Posterior cingulate gyrus (tissue), 11 donors: ENCODE data around the gene MACROD2.
A peak's percentile ranks its signal among the peaks of the same experiment; 100 is the strongest.
"Not testable (repeated sequence)": the region's sequence is repeated elsewhere in the genome, so short reads cannot be mapped to it uniquely, and the experiment has no call there.

Source experiments
- DNase-seq, 10 donors: peaks; one replicate each; pipeline versions ENCODE4 v3.0.0 to v3.0.0-alpha.2; 2020 to 2021; ENCODE audit warnings: mixed read lengths in 3 of 10
- intact Hi-C: fragments of 100-400 bp; cut with DNase I; formaldehyde crosslinking; loops from one replicate; pipeline ENCODE4 v1.15.1; 2023

The MACROD2 gene

DNA sequence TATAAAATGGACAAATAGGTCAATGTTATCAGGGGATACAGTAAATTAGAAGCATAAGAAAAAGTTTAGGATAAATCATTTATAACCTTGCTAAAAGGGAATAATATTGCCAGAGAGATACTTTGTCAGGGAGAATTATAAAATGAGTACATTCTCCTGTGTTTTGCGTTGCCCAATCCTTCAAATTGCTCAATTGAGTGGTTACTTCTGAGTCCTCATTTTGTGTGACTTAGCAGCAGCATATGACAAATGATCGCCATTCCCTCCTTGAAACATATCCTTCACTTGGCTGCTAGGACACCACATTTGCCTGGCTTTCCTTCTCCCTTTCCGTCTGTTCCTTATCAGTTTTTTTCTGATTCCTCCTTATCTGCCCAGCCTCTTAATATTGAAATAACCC, 448.8 kb downstream of the MACROD2 start:
- intact Hi-C loops, result no loop called here
- no peak for DNase-seq

DNA sequence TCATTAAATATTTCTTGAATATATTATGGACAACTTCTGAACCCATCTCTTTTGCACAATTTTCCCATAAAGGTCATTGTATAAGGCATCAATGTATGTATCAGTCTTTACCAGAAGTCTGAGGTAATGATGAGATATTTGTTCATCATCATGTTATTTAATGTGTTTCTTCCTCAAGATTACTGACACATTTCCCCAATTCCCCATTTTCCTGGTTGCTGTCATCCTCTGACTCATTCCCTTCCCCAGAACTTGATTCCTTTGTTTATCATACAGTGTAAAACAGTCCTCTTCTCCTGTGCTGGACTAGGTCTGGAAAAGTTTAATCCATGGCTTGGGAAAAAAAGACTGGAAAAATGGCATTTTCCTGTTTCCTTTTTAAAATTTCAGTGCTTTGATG, 450.0 kb downstream of the MACROD2 start:
- no peak for DNase-seq
- intact Hi-C loops, result no loop called here

DNA sequence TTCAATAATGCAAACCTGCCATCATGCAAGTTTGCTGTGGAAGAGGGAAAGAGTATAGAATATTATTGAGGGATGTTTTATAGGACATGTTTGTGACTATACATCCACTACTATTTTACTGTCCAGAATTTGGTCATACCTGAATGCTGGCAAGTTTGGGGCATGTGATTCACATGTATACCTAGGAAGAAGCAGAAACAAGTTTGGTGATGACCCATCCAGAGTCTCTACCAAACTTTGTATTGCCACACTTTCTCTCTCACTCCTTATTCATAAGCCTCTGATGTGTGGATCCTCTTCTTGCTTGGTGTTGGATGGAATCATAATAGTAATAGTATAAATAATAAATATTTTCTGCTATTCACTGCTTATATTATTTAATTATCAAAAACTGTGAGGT, 450.6 kb downstream of the MACROD2 start:
- no peak for DNase-seq
- intact Hi-C loops, result no loop called here

- no peak for DNase-seq
- intact Hi-C loops, result no loop called here
Observed at GRCh38 chr20:14446446-14446845, 451.1 kb downstream of the MACROD2 start.

- no peak for DNase-seq
- intact Hi-C loops, result no loop called here
Observed at GRCh38 chr20:14449323-14449722, 454.0 kb downstream of the MACROD2 start.

- intact Hi-C loops, result no loop called here
- DNase-seq, result no peak
Observed at GRCh38 chr20:14450256-14450655, 454.9 kb downstream of the MACROD2 start.

- no peak for DNase-seq
- intact Hi-C loops, result no loop called here
Observed at GRCh38 chr20:14451458-14451857, 456.1 kb downstream of the MACROD2 start.

GRCh38 chr20:14453259-14453658, 457.9 kb downstream of the MACROD2 start:
- no peak for DNase-seq
- intact Hi-C loops, result no loop called here

DNA sequence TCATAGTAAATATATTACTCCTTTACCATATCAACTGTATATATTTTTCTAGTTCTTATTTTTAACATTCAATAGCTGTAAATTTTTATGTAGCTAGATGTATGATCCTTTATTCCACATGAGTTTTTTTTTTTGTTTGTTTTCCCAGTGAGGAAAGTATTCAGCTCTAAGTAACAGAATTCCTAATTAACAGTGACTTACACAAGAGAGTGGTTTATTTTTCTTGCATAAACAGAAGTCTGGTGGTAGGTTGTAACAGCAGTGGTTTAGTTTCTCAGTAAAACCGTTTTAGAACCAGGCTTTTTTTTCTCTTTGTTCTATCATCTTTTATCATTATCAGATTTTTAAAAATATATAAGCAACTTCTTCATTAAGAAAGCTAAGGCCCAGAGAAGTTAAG, 459.0 kb downstream of the MACROD2 start:
- no peak for DNase-seq
- intact Hi-C loops, result no loop called here

DNA sequence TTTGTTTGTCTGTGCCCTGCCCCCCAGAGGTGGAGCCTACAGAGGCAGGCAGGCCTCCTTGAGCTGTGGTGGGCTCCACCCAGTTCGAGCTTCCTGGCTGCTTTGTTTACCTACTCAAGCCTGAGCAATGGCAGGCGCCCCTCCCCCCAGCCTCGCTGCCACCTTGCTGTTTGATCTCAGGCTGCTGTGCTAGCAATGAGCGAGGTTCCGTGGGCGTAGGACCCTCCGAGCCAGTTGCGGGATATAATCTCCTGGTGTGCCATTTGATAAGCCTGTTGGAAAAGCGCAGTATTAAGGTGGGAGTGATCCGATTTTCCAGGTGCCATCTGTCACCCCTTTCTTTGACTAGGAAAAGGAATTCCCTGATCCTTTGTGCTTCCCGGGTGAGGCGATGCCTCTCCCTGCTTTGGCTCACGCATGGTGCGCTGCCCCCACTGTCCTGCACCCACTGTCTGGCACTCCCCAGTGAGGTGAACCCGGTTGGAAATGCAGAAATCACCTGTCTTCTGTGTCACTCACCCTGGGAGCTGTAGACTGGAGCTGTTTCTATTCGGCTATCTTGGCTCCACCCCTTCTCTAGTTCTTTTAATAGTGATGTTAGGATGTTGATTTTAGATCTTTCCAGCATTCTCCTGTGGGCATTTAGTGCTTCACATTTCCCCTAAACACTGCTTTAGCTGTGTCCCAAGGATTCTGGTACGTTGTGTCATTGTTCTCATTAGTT, 471.9 kb downstream of the MACROD2 start:
- peak in 1 of 10 donors; percentile 77 for DNase-seq
- intact Hi-C loops, result not testable (repeated sequence)

DNA sequence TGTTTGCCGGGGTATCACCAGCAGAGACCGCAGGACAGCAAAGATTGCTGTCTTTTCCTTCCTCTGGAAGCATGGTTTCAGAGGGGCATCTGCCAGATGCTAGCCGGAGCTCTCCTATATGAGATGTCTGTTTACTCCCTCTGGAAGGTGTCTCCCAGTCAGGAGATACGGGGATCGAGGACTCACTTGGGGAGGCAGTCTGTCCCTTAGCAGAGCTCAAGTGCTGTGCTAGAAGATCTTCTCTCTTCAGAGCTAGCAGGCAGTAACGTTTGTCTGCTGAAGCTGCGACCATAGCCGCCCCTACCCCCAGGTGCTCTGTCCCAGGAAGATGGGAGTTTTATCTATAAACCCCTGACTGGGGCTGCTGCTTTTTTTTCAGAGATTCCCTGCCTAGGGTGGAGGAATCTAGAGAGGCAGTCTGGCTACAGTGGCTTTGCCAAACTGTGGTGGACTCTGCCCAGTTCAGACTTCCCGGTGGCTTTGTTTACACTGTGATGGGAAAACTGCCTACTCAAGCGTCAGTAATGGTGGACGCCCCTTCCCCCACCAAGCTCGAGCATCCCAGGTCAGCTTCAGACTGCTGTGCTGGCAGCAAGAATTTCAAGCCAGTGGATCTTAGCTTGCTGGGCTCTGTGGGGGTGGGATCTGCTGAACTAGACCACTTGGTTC, 475.0 kb downstream of the MACROD2 start:
- DNase-seq, result peak in 2 of 10 donors; percentile 41 to 51
- intact Hi-C loops, result no loop called here

GRCh38 chr20:14470977-14471661, 475.8 kb downstream of the MACROD2 start:
- intact Hi-C loops, result no loop called here
- DNase-seq, result peak in 2 of 10 donors; percentile 54 to 67

DNA sequence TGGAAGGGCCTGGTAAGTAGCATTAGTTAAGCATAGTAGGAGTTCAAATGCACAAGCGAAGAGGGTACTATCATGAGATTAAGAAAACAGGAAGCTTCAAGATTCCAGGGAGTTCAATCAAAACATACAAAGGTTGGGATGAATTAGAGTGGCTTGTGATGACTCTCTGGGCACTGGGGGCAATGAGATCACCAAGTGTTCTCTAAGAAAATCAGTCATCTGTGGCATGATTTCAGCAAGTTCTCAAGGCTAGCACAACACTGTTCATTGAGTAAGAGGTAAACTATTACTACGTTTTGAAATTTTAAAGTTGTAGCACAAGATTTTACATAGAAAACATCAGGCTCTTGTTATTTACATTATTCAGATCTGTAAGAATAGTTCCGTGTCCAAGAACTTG, 481.8 kb downstream of the MACROD2 start:
- intact Hi-C loops, result no loop called here
- no peak for DNase-seq

- DNase-seq, result no peak
- intact Hi-C loops, result no loop called here
Observed at GRCh38 chr20:14478126-14478525, 482.8 kb downstream of the MACROD2 start.

- DNase-seq, result no peak
- intact Hi-C loops, result no loop called here
Observed at GRCh38 chr20:14481863-14482262, 486.5 kb downstream of the MACROD2 start.

DNA sequence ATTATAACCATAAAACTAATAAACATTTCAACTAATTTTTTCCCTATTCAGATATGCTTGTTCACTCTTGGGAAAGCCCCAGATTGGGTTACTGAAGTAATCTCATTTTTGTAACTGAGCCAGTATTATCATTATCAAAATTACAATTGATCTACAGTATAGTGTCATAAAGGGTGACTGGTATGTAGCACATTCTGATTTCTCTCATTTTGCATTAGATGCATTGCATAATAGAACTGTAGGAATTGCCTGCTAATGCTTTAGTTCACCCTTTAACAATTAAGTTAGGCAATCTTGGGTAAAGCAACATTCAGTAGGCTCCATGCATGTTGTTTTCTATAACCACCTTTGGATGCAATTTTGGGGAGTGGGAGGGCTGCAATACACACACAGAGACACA, 492.9 kb downstream of the MACROD2 start:
- intact Hi-C loops, result no loop called here
- DNase-seq, result no peak

DNA sequence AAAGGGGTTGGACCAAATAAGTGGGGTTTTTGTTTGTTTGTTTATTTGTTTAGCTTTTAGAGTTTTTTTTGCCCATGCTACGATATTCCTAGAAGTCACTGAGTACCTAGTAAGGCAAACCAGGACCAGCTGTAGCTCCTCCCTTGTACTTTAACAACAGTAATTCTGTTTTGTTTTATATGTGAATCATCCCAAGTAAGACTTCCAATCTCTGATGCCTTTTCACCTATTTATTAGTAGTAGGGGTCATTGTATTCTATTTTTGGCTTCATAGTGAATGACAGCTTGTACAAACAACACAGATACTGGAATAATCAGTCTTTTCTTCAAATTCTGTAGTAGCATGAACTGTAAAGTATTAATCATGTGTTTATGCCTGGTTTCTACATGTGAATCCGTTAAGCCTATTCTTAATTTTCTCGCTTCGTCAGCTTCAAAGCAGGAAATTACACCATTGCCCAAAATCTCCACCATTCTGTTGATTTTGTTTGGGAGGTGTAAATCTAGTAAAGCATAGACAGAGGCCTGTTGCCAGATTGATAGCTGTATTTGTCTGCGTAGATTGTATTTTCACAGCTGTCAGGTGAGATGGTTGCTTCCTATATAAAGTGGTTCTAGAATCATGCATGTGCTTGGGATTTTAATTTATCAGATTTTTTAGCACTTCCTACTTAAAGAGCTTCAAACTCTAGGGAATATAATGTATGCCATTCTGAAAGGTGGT, 493.6 kb downstream of the MACROD2 start:
- intact Hi-C loops, result no loop called here
- no peak for DNase-seq

GRCh38 chr20:14489544-14489943, 494.2 kb downstream of the MACROD2 start:
- DNase-seq, result peak in 1 of 10 donors; percentile 59
- intact Hi-C loops, result no loop called here

DNA sequence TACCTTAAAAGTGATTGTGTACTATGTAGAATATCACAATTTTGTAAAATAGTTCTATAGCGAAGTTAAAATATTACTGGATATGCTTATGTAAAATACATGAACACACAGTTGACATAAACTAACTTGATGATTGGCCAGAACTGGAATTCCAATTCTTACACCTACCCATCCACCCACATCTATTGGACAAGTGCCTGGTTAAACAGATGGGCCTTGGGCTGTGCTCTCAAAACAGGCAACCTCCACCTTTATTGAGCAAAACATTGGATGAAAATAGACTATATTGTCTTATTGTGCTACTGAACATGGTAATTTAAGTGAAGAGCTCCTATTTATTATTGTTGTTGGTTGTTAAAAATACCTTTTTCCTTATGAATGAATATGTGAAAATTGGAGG, 496.1 kb downstream of the MACROD2 start:
- intact Hi-C loops, result no loop called here
- no peak for DNase-seq

DNA sequence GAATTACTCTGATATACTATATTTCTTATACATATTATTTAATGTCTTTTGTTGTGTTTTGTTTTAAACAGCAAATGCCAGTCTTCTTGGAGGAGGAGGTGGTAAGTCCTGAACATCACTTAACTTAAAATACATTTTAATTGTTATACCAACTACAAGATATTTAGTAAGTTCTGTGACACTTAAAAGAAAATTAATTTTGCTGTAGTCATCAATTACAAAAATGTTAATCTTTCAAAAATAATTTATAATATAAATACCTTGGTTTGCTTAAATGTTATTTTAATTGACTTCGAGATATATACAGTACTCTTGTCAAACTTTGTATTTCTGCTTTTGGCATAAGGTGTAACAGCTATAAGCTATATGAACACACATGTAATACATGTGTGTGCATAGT, 498.1 kb downstream of the MACROD2 start:
- intact Hi-C loops, result no loop called here
- DNase-seq, result no peak

DNA sequence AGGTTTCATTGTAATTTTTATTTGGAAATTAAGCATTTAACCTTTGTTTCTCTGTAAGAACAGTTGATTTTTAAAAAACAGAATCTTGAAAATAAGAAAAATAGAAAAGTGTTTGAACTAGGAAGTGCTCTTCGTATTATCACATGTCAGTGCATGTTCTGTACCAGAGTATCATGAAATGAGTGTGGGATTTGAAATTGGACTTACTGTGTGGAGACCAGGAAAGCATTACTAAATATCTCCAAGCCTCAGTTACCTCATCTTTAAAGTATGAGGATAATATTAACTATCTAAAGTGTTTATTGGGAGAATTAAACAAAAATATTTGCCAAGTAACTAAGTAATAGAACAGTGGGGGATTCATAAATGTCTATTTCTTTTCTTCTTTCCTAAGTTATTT, 499.0 kb downstream of the MACROD2 start:
- intact Hi-C loops, result no loop called here
- DNase-seq, result no peak
